ENCODE data around the gene MVK. TPM values are rescaled to one million over a fixed set of nuclear protein-coding genes. Genes with fewer than 3 reads are reported as not detected.

The MVK gene
- total and polyA plus RNA-seq, 4 donors: 34.9 to 50.3 (median 41.4) TPM

- no peak for DNase-seq (ENCODE audit: low spot score)
- Histone ChIP-seq H3K4me3 (ENCODE audit: low read depth in 1 of 3, low read length in 3 of 3) (no peak overlapping the region), H3K36me3 (ENCODE audit: control insufficient read depth in 4 of 4, insufficient read depth in 3 of 4, low read depth in 1 of 4, low read length in 3 of 4) (peaks cover 5 to 27% (median 22%) of the 10 kb centered on the region in 4 donors), H3K27me3 (ENCODE audit: control insufficient read depth in 4 of 4, insufficient read depth in 4 of 4, low read length in 3 of 4) (no peaks in the 10 kb centered on the region), H3K9me3 (ENCODE audit: control insufficient read depth in 4 of 4, low read length in 3 of 4) (no peaks in the 10 kb centered on the region), H3K4me1 (ENCODE audit: control insufficient read depth in 4 of 4, insufficient read depth in 4 of 4, low read length in 3 of 4) (peaks cover 5 to 50% (median 29%) of the 10 kb centered on the region in 4 donors), H3K9ac (ENCODE audit: low read depth in 1 of 2, low read length in 2 of 2) (no peak overlapping the region), H3K27ac (ENCODE audit: low read depth in 1 of 2, low read length in 2 of 2) (no peak overlapping the region)
- WGBS: 47% methylated on average over 3 of the region's 3 CpGs
- TF ChIP-seq ATF3 (IDR thresholded peaks at IDR 0.05) (no peak), CTCF (IDR thresholded peaks at IDR 0.05; ENCODE audit: low read depth, low read length, missing input control) (no peak), RXRA (IDR thresholded peaks at IDR 0.05) (no peak), TAF1 (conservative IDR thresholded peaks at IDR 0.05) (no peak), RAD21 (IDR thresholded peaks at IDR 0.05) (no peak), JUND (IDR thresholded peaks at IDR 0.05) (no peak), HNF4A (conservative IDR thresholded peaks at IDR 0.05) (no peak), FOXA1 (IDR thresholded peaks at IDR 0.05) (no peak), YY1 (IDR thresholded peaks at IDR 0.05) (no peak), SP1 (IDR thresholded peaks at IDR 0.05) (no peak), MAX (IDR thresholded peaks at IDR 0.05) (no peak), FOXA2 (IDR thresholded peaks at IDR 0.05) (no peak)
Observed at GRCh38 chr12:109567967-109568366, 5.6 kb upstream of the MVK start.

GRCh38 chr12:109568486-109568885 is 5.1 kb upstream of the MVK start:
- WGBS: 74% methylated on average over 7 of the region's 7 CpGs
- H3K4me1 ChIP-seq (ENCODE audit: control insufficient read depth in 4 of 4, insufficient read depth in 4 of 4, low read length in 3 of 4): peaks cover 5 to 50% (median 29%) of the 10 kb centered on the region in 4 donors
- no peaks in the 10 kb centered on the region for H3K9me3 ChIP-seq (ENCODE audit: control insufficient read depth in 4 of 4, low read length in 3 of 4)
- no peak for DNase-seq (ENCODE audit: low spot score)
- H3K4me3 ChIP-seq (ENCODE audit: low read depth in 1 of 3, low read length in 3 of 3): no peak overlapping the region
- H3K9ac ChIP-seq (ENCODE audit: low read depth in 1 of 2, low read length in 2 of 2): no peak overlapping the region
- peaks cover 5 to 27% (median 21%) of the 10 kb centered on the region in 4 donors for H3K36me3 ChIP-seq (ENCODE audit: control insufficient read depth in 4 of 4, insufficient read depth in 3 of 4, low read depth in 1 of 4, low read length in 3 of 4)
- no peak for TF ChIP-seq REST (IDR thresholded peaks at IDR 0.05)
- no peak for TF ChIP-seq NR2F2 (IDR thresholded peaks at IDR 0.05)
- no peak for TF ChIP-seq JUND (IDR thresholded peaks at IDR 0.05)
- no peak for TF ChIP-seq TAF1 (conservative IDR thresholded peaks at IDR 0.05)
- no peak for TF ChIP-seq HNF4A (conservative IDR thresholded peaks at IDR 0.05)
- no peak for TF ChIP-seq FOXA1 (IDR thresholded peaks at IDR 0.05)
- H3K27me3 ChIP-seq (ENCODE audit: control insufficient read depth in 4 of 4, insufficient read depth in 4 of 4, low read length in 3 of 4): no peaks in the 10 kb centered on the region
- peak overlapping the region in 1 of 2 donors; percentile 11 for H3K27ac ChIP-seq (ENCODE audit: low read depth in 1 of 2, low read length in 2 of 2)

Measured in liver (tissue), 9 donors.